ENCODE results near the gene MPP2.

DNA sequence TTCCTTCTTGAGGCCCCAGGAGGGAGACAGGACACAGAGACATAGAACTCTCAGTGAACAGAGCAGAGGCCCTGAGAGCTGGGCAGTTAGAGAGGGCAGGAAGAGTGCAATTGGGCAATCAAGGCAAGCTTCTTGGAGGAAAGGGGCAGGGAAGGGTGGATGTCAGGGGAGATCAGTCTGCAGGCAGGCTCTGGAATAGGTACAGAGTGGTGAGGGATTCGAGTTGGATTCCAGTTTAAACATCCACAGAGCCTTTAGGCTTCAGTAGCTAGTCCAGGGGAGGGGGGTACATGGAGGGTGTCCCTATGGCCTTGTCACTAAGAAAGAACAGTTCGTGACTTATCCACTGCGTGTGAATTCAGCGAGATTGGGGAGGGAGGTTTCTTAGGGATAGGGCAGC is 44.4 kb upstream of the MPP2 start:
- TF ChIP-seq CTCF (IDR thresholded peaks at IDR 0.05): no peak
- TF ChIP-seq POLR2AphosphoS5 (IDR thresholded peaks at IDR 0.05): no peak

Data from sigmoid colon (tissue), 4 donors.